ENCODE results near the gene COX10.

Gene COX10

DNA sequence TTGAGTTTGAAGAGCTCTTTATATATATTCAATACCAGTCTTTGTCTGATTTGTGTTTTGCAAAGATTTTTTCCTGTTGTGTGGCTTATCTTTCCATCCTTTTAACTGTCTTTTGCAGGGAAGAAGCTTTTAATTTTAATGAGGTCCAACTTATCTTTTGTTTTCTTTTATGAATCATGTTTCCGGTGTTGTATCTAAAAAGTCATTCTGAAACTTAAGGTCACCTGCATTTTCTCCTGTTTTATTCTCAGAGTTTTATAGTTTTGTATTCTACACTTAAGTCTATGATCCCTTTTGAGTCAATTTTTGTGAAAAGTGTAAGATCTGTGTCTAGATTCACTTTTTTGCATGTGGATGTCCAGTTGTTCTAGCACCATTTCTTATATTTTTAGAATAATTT, 24.6 kb upstream of the COX10 start:
- TF ChIP-seq, protein P1, sequence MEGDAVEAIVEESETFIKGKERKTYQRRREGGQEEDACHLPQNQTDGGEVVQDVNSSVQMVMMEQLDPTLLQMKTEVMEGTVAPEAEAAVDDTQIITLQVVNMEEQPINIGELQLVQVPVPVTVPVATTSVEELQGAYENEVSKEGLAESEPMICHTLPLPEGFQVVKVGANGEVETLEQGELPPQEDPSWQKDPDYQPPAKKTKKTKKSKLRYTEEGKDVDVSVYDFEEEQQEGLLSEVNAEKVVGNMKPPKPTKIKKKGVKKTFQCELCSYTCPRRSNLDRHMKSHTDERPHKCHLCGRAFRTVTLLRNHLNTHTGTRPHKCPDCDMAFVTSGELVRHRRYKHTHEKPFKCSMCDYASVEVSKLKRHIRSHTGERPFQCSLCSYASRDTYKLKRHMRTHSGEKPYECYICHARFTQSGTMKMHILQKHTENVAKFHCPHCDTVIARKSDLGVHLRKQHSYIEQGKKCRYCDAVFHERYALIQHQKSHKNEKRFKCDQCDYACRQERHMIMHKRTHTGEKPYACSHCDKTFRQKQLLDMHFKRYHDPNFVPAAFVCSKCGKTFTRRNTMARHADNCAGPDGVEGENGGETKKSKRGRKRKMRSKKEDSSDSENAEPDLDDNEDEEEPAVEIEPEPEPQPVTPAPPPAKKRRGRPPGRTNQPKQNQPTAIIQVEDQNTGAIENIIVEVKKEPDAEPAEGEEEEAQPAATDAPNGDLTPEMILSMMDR (IDR thresholded peaks at IDR 0.05; ENCODE audit: low read depth, low read length): no peak
- no peak overlapping the region for H3K4me3 ChIP-seq (ENCODE audit: low read depth, low read length)

DNA sequence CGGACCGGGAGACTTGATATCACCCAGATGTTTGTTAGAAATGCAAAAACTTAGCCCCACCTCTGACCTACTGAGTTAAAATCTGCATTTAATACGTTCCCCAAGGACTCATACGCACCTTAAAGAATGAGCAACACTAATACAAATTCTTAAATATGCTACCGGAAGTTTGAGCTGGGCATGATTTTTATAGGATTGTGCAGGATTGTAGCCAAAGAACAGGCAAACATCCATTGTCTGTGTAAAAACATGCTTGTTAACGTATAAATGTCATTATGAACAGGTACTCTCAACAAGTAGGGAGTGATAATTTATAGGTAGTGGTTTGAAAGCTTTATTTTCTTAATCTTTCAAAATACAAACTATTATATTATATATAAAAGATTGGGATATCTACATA, 22.3 kb upstream of the COX10 start:
- no peak overlapping the region for H3K4me3 ChIP-seq (ENCODE audit: low read depth, low read length)
- TF ChIP-seq, protein P1 (IDR thresholded peaks at IDR 0.05; ENCODE audit: low read depth, low read length): no peak

DNA sequence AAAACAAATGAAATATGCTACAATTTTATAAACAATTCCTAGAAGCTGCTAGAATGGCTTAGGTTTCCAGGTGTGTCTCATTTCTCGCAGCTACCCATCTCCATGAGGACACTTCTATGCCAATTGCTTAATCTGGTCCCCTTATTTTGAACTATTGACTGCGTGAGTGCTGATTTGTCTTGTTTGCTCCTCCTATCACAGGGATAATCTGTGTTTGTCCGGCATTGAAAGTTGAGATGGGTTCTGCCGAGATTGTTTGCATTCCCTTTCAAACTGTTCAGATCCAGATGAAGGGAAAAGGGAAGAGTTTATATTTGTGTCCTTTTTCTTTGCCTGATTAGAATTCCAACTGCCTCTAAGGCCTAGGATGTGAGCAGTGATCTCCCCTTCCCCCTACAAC, 21.7 kb upstream of the COX10 start:
- no peak overlapping the region for H3K4me3 ChIP-seq (ENCODE audit: low read depth, low read length)
- TF ChIP-seq, protein P1 (IDR thresholded peaks at IDR 0.05; ENCODE audit: low read depth, low read length): no peak

DNA sequence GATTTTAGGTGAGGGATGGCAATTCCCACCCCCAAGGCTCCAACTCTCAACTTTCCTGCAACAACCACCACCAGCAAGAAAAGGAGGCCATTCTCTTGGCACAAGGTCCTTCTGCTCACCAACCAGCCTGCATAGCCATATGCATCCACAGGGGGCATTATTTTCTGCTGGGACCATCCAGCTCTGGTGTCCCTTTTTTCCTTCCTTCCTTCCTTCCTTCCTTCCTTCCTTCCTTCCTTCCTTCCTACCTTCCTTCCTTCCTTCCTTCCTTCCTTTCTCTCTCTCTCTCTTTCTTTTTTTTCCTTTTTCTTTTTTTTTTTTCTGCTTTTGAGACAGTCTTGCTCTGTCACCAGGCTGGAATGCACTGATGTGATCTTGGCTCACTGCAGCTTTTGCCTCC, 21.1 kb upstream of the COX10 start:
- H3K4me3 ChIP-seq (ENCODE audit: low read depth, low read length): no peak overlapping the region
- TF ChIP-seq, protein P1 (IDR thresholded peaks at IDR 0.05; ENCODE audit: low read depth, low read length): peak; percentile 35; the same call in 1 of the 2 replicates

DNA sequence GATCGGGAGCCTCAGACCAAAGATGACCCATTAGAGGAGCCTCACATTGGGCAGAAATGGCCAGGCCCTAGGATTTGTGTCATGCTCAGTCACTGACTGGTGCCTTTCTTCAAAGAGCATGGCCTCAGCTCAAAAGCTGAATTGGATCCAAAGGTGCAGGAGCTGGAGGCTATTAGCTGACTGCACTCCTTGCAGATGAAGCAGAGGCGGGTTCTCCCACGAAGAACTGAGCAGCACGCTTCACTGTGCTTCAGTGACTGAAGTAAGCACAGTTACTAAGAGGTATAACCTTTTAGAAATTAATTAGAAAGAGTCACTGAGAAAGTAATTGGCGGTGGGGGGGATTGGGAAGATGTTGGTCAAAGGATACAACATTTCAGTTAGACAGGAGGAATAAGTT, 18.7 kb upstream of the COX10 start:
- no peak overlapping the region for H3K4me3 ChIP-seq (ENCODE audit: low read depth, low read length)
- TF ChIP-seq, protein P1 (IDR thresholded peaks at IDR 0.05; ENCODE audit: low read depth, low read length): no peak

DNA sequence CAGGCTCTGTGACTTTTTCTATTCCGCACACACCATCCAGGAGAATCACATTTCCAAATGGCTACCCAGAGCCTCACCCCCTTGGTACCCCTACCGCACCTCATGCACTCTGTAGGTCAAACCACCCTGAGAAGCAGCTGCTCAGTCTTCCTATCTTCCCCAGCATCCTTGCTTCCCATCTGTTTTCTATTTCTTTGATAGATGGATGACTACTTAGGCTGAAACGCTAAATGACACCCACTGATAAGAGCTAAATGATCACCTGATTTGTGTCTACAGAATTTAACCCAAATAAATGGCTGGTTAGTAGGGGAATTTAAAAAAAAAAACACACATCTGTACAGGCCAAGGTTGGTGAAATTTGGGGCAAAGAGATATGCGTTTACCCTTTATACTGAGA, 17.6 kb upstream of the COX10 start:
- TF ChIP-seq, protein P1 (IDR thresholded peaks at IDR 0.05; ENCODE audit: low read depth, low read length): no peak
- H3K4me3 ChIP-seq (ENCODE audit: low read depth, low read length): no peak overlapping the region

DNA sequence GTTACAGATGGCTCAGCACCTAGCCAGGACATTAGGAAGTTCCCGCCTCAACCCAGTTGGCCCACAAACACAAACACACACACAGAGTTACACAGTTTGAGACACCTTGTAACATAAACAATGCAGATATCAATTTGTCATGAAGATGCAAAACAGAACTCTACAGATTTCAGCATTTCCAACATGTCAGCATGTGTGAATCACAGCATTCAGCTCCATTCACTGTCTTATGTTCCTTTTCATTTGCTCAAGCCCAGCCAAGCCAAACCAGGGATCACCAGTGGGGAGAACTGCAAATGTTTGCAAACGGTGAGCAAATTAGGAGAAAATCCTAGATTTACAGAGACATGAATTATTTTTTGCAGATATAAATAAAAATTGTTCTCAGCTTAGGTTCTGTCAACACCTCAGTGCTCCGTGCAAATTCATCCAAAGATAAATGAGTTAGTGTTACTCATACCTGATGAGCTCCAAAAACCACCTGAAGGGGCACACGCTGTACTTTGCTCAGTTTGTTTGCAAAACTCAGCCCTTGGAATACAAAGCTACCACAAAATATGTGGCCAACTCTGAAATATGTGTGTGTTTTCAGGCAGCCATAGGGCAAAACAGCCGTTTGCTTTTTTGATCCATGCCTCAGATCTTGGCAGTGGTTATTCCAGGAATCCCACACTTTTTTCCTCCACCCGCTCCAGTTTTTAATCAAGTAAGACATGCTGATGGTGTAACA, 16.3 kb upstream of the COX10 start:
- TF ChIP-seq, protein P1 (IDR thresholded peaks at IDR 0.05; ENCODE audit: low read depth, low read length): no peak
- H3K4me3 ChIP-seq (ENCODE audit: low read depth, low read length): no peak overlapping the region
